ENCODE results near the gene R3HDM2. TPM values are rescaled to one million over a fixed set of nuclear protein-coding genes. Genes with fewer than 3 reads are reported as not detected.

Gene R3HDM2
- total and polyA plus RNA-seq, 2 of the 13 experiments (the other 11 are each of a cell fraction or from before 2014, with no cell fraction given): 11.1 to 23.5 TPM

DNA sequence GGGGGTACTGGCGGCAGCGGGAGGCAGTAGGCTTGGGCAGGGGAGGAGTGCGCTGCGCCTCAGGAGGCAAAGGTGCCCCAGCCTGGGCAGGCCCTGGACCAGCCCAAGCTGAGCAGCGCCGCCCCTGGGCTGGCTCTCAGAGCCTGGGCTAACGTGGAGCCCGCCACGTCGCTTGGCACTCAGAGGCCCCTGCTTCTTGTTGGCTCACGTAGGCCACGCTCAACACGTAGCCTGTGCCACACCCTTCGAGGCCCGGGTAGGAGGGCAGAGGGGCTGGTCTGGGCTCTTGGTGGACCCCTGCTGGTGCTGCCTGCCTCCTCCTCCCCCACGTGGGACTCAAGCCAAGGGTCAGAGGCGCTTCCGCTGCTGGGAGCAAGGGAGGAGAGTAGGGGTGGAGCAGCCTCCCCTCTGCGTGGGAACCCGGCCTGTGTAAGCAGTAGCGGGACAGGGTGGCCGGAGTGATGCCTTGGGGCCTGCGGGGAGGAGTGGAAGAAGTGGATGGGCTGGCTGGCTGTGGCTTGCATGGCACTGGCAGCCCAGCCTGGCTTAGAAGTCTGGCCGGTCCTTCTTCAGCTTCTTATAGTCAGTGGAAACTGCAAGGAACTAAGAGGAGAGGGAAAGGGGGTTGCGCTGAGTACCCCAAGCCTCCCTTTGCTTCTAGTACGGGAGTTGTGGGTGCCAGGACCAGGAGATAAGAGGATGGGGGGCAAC is 195.7 kb downstream of the R3HDM2 start (continued):
- TF ChIP-seq, protein P1, sequence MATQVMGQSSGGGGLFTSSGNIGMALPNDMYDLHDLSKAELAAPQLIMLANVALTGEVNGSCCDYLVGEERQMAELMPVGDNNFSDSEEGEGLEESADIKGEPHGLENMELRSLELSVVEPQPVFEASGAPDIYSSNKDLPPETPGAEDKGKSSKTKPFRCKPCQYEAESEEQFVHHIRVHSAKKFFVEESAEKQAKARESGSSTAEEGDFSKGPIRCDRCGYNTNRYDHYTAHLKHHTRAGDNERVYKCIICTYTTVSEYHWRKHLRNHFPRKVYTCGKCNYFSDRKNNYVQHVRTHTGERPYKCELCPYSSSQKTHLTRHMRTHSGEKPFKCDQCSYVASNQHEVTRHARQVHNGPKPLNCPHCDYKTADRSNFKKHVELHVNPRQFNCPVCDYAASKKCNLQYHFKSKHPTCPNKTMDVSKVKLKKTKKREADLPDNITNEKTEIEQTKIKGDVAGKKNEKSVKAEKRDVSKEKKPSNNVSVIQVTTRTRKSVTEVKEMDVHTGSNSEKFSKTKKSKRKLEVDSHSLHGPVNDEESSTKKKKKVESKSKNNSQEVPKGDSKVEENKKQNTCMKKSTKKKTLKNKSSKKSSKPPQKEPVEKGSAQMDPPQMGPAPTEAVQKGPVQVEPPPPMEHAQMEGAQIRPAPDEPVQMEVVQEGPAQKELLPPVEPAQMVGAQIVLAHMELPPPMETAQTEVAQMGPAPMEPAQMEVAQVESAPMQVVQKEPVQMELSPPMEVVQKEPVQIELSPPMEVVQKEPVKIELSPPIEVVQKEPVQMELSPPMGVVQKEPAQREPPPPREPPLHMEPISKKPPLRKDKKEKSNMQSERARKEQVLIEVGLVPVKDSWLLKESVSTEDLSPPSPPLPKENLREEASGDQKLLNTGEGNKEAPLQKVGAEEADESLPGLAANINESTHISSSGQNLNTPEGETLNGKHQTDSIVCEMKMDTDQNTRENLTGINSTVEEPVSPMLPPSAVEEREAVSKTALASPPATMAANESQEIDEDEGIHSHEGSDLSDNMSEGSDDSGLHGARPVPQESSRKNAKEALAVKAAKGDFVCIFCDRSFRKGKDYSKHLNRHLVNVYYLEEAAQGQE (IDR thresholded peaks at IDR 0.05; ENCODE audit: borderline replicate concordance in 1 of 2, low read depth in 1 of 2, low read length in 2 of 2): no peak
- TF ChIP-seq KLF9 (CRISPR knock-in tag; IDR thresholded peaks at IDR 0.05; ENCODE audit: low read depth) (no peak), MTA1 (CRISPR knock-in tag; IDR thresholded peaks at IDR 0.05; ENCODE audit: borderline replicate concordance) (peak; percentile 78; the same call in 1 of the 2 replicates), HNRNPL (IDR thresholded peaks at IDR 0.05; ENCODE audit: low read depth, low read length) (peak; percentile 97), ZEB1 (IDR thresholded peaks at IDR 0.05; ENCODE audit: insufficient replicate concordance, low read depth) (no peak), AGO1 (IDR thresholded peaks at IDR 0.05; ENCODE audit: low read depth, low read length, poor library complexity, severe bottlenecking) (peak; percentile 99), KDM2A (CRISPR knock-in tag; IDR thresholded peaks at IDR 0.05; ENCODE audit: borderline replicate concordance, low read depth) (peak; percentile 65; the same call in 1 of the 2 replicates), PHF20 (CRISPR knock-in tag; IDR thresholded peaks at IDR 0.05) (no peak), ZNF619 (CRISPR knock-in tag; IDR thresholded peaks at IDR 0.05) (no peak), RAD21 (CRISPR knock-in tag; IDR thresholded peaks at IDR 0.05) (no peak), KLF16 (CRISPR knock-in tag; IDR thresholded peaks at IDR 0.05) (no peak), NONO (IDR thresholded peaks at IDR 0.05) (no peak), NONO (CRISPR knock-in tag; conservative IDR thresholded peaks at IDR 0.05) (peak; percentile 26; the same call in 1 of the 2 replicates), XRCC5 (optimal IDR thresholded peaks at IDR 0.05; ENCODE audit: low read length) (peak; percentile 44), TEAD3 (CRISPR knock-in tag; optimal IDR thresholded peaks at IDR 0.05; ENCODE audit: borderline replicate concordance) (no peak), IRF9 (CRISPR knock-in tag; IDR thresholded peaks at IDR 0.05; ENCODE audit: borderline replicate concordance) (no peak), FLYWCH1 (CRISPR knock-in tag; IDR thresholded peaks at IDR 0.05) (no peak), SP5 (CRISPR knock-in tag; IDR thresholded peaks at IDR 0.05; ENCODE audit: borderline replicate concordance, low read depth) (peak; percentile 64; the same call in 1 of the 2 replicates), ZNF44 (CRISPR knock-in tag; IDR thresholded peaks at IDR 0.05) (no peak), ZNF558 (CRISPR knock-in tag; IDR thresholded peaks at IDR 0.05; ENCODE audit: borderline replicate concordance) (no peak), ARNTL (CRISPR knock-in tag; IDR thresholded peaks at IDR 0.05) (no peak), ZNF567 (CRISPR knock-in tag; IDR thresholded peaks at IDR 0.05; ENCODE audit: borderline replicate concordance) (0 out of 2 replicates have a peak, but pooled peaks have one; percentile 40), ZBTB39 (CRISPR knock-in tag; IDR thresholded peaks at IDR 0.05) (no peak), CHD4 (IDR thresholded peaks at IDR 0.05; ENCODE audit: borderline replicate concordance, low read length) (no peak), HNF4A (CRISPR knock-in tag; IDR thresholded peaks at IDR 0.05) (peak; percentile 36; the same call in 1 of the 2 replicates)
